DMS79 treated with DMSO at 0.1 percent for 48 hours (cell line): ENCODE results near the gene PTGDR2.

Experiments used
- DNase-seq: peaks from one replicate; lab custom pipeline; 2025; lab: John Stamatoyannopoulos, UW

The PTGDR2 gene

DNA sequence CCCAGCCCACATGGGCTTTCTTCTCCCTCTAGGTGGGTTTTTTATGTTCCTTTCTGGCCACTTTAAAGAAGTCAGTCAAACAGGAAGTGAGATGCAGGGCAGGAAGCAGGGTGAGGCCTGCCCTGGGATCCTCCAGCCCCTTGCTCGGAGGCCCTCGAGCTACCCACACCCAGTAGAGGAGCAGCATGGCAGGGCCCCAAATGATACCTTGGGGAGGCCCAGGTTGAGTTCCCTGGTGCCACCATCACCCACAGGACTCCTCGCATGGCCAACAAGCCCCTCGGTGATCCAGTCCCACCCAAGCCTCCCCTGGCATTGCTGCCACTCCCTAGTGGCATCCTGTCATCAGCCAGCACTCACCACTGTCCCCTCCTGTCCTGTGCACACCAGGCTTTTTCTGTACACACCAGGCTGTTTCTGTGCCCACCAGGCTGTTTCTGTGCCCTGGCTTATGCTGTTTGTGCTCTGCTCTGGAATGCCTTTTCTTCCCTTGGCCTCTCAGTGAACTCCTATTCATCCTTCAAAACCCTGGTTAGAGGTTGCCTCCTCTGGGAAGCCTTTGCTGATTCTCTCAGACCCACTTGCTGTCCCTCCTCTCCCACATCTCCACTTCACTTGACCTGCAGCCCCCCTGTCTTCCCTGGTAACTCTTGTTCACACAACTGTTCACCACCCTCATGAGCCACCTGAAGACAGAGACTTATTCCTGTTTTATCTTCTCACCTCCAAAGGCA is 3.1 kb upstream of the PTGDR2 start:
- no peak for DNase-seq

DNA sequence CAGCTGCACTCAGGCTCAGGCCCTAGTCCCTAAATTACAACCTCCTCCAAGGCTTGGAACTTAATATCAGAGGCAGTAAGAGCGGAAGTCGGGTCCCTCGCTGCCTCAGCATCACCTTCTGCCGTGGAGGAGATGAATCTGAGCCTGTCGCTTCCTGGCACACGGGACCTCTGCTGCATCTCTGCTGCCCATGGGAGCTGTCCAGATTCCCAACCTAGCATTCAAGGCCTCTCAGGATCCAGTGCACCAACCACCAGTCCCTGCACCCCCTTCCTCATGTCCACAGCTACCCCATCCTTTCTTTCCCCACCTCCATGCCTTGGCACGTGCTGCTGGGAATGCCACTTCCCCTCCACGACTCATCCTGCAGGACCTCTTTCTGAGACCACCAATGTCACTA is 2.5 kb upstream of the PTGDR2 start:
- no peak for DNase-seq

DNA sequence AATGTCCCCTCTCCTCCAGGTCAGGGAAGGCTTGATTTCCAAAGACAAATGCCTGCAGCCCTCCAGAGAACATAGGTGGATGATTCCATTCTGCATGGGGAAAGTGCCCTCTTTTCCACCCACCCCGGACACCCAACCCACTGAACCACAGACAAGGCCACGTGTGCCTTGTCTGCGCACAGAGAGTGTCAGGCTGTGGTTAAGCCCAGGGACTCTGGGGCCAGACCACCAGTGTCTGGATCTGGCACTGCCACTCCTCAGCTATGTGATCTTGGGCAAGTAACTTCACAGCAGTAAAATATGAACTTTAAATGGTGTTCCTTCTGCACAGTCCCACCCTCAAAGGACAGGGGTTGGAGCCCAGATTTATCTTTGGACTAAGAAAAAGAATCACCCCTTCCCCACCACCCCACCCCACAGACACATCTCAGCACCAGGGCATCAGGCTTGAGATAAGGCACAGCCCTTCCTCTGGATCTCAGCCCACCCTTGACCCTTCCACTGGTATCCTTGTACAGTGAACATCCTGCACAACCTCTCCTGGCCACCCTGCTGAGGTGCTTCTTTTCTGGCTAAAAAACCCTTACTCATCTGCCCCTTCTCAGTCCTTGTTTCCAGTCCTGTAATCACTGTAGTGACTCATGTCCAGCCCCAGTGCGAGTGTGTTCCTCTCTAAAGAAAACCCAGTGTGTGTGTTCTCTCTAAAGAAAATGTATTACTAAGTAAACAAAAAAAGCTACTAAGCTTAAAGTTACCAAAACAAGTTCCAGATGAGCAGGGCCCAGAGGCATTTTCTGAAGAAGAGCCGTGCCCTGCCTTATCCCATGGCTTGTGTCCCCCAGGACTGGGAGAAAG is 1.9 kb upstream of the PTGDR2 start:
- DNase-seq: no peak

DNA sequence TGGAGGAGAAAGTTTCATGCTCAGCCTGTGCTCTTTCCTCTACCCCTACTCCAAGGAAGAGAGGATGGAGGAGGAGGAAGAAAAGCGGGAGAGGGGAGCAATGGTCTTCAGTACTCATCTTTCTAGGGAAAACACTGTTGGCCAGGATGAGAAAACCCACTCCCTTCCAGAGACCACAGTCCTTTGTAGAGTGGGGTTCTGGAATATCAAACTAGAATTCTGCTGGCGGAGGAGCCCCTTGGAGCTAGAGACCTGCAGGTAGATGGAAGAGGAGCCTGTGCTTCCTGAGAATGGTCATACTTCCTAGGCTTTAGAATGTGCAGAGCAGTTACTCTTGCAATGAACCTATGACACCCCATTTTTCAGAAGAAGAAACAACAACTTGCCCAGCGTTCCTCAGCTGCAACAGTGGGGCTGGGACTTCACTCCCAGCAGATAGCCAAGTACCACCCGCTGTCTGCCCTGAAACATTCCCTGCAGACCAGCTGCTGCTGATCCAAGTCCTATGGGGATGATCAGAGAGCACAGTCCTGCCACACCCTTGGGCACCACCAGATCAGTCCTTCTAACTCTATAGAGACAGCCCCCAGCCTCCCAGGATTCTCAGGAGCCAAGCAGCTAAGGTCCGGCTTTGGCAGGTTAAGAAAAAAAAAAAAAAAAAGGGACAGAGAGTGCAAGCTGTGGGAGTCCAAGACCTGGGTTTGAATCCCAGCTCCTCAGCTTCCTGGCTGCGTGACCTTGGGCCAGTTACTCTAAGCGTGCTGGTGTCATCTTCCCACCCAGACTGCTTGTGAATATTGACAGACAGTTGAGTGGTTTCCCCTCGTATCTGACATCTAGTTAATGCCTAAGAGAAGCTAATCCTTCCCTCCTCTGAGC is 664 bp downstream of the PTGDR2 start:
- DNase-seq: no peak

DNA sequence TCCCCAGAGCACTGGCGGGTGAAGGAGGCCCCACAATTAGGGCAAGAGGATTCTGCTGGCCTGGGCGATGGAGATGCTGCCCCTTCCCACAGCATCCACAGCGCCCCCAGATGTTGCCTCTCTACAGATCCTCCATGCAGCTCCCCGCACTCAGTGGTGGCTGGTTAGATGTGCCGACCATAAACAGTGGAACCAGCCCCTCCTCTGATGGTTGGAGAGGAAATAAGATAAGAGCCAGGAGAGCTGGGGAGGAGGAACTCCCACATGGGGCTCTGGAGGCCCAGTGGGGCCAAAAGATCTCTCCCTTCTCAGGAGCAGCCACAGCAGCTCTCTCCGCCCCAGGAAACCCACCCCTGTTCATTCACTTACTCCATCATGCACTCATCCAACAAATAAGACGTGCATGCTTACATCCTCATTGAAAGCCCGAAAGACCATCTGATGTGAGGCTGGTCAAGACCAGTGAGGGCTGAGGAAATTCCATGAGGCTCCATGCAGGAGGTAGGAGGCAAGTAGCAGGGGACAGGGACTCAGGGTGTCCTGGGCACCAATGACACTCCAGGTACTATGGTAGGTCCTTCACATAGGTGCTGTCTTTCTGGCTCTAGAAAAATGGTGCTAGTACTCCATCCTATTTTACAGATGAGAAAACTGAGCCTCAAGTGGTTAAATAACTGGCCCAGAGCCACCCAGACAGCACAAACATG is 1.5 kb downstream of the PTGDR2 start:
- no peak for DNase-seq

DNA sequence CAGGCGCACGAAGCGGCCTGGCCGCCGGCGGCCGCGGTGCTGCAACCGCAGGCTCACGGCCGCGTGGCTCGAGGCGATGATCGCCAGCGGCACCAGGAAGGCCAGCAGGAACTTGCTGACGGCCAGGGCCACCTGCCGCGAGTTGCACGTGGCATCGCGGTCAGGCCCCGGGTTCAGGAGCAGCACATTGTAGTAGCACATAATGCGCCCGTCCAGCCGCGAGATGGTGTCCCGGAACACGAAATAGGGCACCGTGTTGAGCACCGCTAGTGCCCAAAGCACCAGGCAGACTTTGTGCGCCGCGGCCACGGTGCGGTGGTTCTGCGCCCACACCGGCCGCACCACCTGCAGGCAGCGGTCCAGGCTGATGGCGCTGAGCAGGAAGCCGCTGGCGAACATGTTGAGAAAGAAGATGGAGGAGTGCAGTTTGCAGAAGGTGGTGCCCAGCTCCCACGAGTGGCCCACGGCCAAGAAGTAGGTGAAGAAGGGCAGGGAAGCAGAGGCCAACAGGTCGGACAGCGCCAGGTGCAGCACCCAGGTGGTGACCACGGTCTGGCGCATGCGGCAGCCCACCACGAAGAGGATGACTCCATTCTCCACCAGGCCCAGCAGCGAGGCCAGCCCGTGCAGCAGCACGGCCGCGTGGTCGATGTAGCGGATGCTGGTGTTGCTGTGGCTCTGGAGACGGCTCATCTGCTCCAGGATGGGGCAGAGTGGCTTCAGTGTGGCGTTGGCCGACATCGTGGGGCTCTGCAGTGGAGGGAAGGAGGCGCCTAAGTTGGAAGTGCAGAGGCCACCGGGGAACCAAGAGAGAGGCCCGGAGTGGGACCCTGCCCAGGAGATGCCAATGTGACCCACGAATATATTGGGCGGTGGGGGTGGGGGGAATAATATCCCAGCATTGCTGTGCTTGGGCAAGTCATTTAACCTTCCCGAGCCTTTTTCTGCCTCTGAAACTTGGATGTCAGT is 2.5 kb downstream of the PTGDR2 start:
- DNase-seq: no peak

DNA sequence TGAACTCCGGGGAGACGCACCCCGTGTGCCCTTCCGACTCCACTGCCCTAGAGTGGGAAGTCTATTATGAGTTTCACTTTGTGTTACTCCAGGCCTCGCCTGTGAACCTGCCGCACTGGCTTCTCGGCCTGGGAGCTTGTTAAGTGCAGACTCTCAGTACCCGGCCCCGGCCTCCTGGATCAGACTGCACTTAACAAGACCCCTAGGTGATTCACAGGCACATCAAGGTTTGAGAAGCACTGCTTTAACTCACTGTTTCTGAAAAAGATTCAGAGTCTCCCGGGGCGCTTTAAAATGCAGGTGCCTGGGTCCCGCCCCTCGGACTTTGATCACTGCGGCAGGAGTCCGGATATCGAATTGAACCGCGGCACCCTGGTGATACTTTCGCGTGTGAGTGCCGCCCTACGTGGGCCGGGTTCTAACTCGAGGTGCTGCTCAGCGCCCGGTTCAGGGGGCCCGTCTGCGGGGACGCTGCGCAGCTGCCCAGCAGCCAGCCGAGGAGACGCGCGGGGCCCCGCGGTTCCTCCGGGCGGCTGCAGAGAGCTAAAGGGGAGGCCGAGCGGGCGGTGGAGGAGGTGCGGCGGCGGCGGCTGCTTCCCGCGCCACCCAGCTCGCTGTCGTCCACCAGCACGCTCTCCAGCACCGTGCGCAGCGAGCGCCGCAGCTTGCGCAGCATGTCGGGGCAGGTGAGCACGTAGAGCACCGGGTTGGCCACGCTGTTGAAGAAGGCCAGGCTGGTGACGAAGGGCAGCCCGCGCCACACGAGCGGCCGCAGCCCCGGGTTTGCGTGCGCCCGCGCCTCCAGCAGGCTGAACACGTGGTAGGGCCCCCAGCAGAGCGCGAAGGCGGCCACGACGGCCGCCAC is 3.4 kb downstream of the PTGDR2 start:
- no peak for DNase-seq

DNA sequence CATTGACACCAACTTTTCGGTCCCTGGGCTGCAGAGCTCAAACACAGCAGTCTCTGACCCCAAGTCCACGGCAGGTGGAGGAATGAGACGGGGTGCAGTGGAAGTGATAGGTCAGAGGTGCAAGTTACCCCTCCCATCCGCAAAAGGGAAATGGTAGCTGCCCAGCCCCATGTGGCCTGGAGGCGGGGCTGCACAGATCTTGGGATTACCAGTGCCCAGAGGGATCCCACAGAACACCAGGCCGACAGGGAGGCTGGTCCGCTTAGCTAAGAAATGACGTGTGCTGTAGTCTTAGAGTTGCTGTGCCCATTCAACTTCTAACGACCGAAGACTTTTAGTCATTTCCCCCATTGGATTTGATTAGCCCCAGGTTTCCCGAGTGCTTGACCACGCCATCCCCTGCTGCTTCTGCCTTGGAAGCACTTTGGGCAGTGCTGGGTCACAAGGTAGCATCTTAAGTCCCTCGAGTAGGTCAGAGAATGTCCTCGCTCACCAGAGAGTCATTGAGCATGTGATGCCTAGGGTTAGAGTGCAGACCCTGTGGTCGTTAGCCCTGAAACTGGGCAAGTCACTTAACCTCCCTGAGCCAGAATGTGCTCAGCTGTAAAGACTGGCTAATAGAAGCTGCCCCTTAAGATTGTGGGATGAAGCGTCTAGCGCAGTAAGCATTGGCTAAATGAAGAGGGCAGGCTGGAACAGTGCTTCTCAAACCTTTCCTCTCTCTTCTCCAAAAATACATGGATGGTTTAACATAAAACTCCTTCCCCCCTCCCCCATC is 4.2 kb downstream of the PTGDR2 start:
- DNase-seq: no peak

DNA sequence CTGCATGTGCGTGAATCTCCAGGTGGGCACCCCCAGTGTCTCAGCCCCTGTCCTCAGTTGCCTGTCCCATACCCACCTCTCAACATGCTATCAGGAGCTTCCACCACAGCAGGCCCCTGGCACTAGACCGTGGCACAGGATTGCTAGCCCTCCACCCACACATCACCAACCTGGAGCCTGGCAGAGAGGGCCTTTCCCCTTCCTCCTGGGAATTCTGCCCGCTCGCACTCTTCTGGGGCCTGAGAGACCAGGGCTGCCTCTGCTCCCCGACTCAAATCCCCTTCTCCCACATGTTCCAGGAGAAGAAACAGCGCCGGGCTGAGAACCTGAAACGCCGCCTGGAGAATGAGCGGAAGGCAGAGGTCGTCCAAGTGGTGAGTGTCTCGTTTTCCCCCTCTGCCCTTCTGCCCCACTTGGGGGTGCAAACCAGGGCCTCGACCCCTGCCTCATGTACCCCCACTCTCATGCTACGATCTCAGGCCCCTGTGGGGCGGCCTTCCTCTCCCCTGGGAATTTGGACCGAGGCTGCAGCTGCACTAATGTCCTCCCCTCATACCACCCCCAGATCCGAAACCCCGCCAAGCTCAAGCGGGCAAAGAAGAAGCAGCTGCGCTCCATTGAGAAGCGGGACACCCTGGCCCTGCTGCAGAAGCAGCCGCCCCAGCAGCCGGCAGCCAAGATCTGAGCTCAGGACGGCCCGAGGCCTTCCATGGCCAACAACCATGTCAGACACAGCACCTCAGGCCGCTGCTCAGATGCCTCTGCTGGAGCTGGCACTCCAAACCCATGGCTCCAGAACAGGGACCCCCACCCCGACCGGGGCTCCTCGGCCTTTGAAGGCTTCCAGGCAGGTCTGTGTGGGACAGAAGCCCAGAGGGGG is 5.9 kb downstream of the PTGDR2 start:
- no peak for DNase-seq

DNA sequence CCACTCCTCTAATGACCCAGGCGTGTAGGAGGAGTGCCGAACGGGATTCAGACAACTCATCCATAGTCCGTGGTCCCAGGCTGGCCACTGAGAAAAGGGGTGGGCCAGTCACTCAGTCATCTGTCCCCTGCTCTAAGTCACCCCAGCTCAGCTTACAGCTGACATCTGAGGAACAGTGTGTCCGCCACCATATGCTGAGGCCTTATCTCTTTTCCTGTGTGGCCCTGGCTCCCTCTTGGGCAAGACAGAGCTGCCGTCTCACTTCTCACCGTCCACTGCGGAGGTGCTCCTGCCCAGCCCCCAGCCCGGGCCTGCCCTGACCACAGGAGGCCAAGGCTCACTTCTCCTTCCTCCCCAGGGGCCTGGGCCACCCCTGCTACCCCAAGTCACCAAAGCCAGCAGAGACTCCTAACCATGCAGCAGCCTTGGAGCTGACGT is 7.0 kb downstream of the PTGDR2 start:
- DNase-seq: no peak

DNA sequence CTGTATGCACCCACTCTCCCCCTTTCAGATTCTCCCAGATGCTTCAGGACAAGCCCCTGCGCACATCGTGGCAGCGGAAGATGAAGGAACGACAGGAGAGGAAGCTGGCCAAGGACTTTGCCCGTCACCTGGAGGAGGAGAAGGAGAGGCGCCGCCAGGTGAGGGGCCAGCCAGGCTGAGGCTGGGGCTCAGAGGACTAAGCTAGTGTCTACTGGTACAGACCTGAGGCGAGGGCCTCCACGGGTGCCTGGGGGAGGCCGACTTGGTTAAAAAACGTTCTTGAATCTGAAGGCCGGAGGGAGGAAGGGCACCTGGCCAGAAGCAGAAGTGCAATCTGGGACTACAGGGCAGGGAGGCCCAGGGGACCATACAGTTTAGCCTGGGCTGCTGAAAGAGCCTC is 7.9 kb downstream of the PTGDR2 start:
- no peak for DNase-seq

DNA sequence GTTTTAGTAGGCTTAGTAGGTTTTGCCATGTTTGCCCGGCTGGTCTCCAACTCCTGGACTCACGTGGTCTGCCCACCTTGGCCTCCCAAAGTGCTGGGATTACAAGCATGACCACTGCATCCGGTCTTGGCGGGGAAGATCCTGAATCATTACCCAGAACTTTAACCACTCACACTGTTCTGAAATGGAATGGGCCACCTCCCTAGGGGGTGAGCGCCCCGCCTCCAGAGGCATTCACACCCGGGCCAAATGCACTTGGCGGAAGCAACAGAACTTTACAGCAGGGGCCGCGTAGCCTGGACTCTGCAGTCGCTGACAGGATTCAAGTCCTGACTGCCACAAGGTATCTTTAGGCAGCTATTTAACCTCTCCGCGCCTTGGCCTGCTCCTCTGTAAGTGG is 8.5 kb downstream of the PTGDR2 start:
- DNase-seq: no peak

DNA sequence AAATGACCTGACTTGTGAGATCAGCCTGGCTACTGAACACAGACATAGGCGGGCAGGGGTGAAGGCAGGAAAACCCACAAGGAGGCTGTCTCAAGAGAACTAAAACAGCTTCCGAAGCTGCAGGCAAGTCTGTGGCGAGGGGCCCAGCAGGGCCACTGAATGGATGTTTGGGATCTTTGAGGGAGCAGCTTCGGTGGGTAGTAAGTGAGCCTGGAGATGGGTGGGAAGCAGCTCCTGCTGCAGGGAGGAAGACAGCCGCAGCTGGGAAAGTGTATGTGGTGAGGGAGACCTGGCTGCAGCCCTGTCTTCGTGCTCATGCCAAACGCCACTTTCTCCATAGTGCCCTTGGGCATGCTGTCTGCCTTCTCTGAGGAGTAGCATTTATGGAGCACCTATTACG is 10.4 kb downstream of the PTGDR2 start:
- no peak for DNase-seq

DNA sequence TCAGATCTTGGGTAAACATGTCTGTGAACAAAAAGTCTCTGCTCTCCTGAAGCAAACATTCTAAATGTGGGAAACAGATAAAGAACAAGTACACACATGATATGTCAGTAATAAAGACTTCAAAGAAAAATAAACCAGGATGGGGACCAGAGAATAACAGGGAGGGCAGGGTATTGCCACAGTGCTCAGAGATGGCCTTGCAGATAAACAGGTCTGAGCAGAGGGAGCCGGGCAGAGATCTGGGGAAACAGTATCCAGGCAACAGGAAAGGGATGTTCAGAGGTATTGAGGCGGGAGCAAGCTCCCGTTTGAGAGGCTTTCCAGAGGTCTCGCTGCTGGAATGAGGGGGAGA is 10.9 kb downstream of the PTGDR2 start:
- DNase-seq: no peak

DNA sequence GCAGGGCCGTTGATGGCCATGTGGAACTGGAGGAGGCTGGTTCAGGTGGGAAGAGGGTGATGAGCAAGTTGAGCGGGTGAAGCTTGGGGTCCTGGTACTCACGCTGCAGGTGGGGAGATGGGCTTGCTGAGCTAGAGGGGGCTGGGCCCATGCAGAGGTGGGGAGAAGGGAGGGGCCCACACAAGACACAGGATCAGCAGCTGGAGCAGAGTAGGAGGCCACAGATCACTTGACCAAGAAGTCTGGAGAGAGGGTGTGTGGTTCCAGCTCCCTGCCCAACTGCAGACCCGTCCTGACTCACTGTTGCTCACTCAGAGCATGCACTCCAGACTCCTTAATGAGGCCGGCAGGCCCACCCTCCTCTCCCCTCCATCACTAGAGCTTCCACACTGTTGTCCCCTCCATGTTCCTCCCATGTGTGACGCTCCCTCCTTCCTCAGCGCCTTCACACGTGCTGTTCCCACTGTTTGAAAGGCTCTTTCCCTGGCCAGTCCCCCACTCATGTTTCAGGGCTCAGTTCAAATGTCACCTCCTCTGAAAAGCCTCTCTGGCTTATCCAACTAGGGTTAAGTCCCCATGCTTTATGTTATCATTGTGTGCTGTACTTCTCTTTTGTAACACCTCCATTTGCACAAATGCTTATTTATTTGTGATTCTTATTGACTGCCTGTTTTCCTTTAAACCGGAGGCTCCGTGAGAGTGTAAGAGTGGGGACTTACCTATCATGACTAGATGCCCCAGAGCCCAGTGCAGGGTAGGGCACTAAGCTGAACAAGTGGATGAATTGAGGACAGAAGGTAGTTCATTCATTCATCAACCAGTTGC is 11.5 kb downstream of the PTGDR2 start:
- no peak for DNase-seq

DNA sequence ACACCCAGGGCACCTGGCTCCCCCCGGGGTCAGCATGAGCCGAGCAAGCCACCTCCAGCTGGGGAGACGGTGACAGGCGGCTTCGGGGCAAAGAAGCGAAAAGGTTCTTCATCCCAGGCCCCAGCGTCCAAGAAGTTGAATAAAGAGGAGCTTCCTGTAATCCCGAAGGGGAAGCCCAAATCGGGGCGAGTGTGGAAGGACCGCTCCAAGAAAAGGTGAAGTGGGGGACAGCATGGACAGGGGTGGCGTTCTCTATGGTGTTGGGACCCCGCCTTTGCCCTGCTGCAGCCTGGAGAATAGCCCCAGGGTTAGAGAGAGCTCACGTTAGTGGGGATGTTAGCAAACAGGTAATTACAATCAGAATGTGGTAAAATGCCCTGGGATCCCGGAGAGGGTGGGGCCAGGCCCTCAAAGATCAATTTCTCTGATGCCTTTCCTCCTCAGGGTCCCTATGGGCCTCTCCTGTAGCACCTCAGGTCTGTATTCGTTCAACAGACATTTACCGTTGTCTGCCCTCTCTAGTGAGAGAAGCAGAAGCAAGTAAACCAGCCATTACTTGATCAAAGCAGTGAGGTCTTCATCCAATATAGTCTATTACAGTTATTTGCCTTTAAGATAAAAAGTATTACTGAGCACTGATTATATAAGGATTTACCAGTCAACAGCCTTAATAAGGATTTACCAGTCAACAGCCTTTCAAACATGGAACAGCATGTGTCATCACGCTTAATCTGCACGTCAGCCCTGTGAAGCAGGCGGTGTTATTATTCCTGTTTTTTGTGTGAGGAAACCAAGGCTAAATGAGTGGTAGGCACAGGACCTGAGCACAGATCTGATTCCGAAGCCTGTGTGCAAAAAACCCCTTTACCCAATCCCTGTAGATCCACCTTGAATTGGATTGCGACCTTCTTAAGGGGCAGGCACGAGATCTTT is 12.8 kb downstream of the PTGDR2 start:
- no peak for DNase-seq
